GM12892 (cell line): ENCODE data around the gene OR2A25.

Experiments
- POLR2A ChIP-seq: IDR thresholded peaks from 2 replicates; pipeline ENCODE4 v1.6.1; 2011; ENCODE audit warnings: low read depth, low read length, control low read depth
- POLR2AphosphoS5 ChIP-seq: IDR thresholded peaks from 2 replicates; pipeline ENCODE4 v1.6.1; 2011; ENCODE audit warnings: low read depth, low read length, control low read depth
- TAF1 ChIP-seq: IDR thresholded peaks from 2 replicates; pipeline ENCODE4 v1.6.1; 2011; ENCODE audit warnings: low read depth, mild to moderate bottlenecking, control low read depth, low read length, borderline replicate concordance

GRCh38 chr7:144100607-144101006, 31.0 kb downstream of the OR2A25 start:
- TF ChIP-seq POLR2AphosphoS5 (no peak), POLR2A (no peak), TAF1 (no peak)
